HG02623 (cell line): ENCODE results near the gene MICU1.
"Not testable (repeated sequence)": the region's sequence is repeated elsewhere in the genome, so short reads cannot be mapped to it uniquely, and the experiment has no call there.

ENCODE experiments used
- ATAC-seq: cut with Tn5 transposase; IDR thresholded peaks from one replicate; pipeline ENCODE4 v1.9.1; 2021; ENCODE audit warnings: moderate library complexity; ENCODE audit not compliant: unreplicated experiment

Gene MICU1

GRCh38 chr10:72508033-72508432, 117.8 kb downstream of the MICU1 start:
- no peak for ATAC-seq

- no peak for ATAC-seq
These were observed 119.4 kb downstream of the MICU1 start for GRCh38 chr10:72506474-72506873.

GRCh38 chr10:72505435-72505834, 120.4 kb downstream of the MICU1 start:
- ATAC-seq, result no peak

- no peak for ATAC-seq
These were observed 122.0 kb downstream of the MICU1 start for GRCh38 chr10:72503694-72504438.

- no peak for ATAC-seq
These were observed 122.6 kb downstream of the MICU1 start for GRCh38 chr10:72503241-72503640.

- no peak for ATAC-seq
These were observed 123.3 kb downstream of the MICU1 start for GRCh38 chr10:72502581-72502980.

- no peak for ATAC-seq
These were observed 126.2 kb downstream of the MICU1 start for GRCh38 chr10:72499701-72500100.

- ATAC-seq, result no peak
These were observed 134.9 kb downstream of the MICU1 start for GRCh38 chr10:72490951-72491350.

- ATAC-seq, result no peak
These were observed 138.4 kb downstream of the MICU1 start for GRCh38 chr10:72487521-72487920.

GRCh38 chr10:72487116-72487515, 138.8 kb downstream of the MICU1 start:
- ATAC-seq, result no peak

- ATAC-seq, result no peak
These were observed 140.2 kb downstream of the MICU1 start for GRCh38 chr10:72485701-72486100.

GRCh38 chr10:72484521-72484920, 141.4 kb downstream of the MICU1 start:
- no peak for ATAC-seq

GRCh38 chr10:72483471-72483870, 142.4 kb downstream of the MICU1 start:
- no peak for ATAC-seq

GRCh38 chr10:72480861-72481260, 145.0 kb downstream of the MICU1 start:
- no peak for ATAC-seq

GRCh38 chr10:72477463-72477862, 148.4 kb downstream of the MICU1 start:
- ATAC-seq, result no peak

GRCh38 chr10:72472306-72472705, 153.6 kb downstream of the MICU1 start:
- no peak for ATAC-seq

GRCh38 chr10:72470666-72471065, 155.2 kb downstream of the MICU1 start:
- no peak for ATAC-seq

GRCh38 chr10:72467064-72467463, 158.8 kb downstream of the MICU1 start:
- not testable (repeated sequence) for ATAC-seq

- no peak for ATAC-seq
These were observed 159.9 kb downstream of the MICU1 start for GRCh38 chr10:72466018-72466417.

GRCh38 chr10:72464438-72464837, 161.4 kb downstream of the MICU1 start:
- no peak for ATAC-seq

GRCh38 chr10:72462261-72462660, 163.6 kb downstream of the MICU1 start:
- no peak for ATAC-seq

- ATAC-seq, result no peak
These were observed 164.8 kb downstream of the MICU1 start for GRCh38 chr10:72461085-72461484.

GRCh38 chr10:72460284-72460876, 165.5 kb downstream of the MICU1 start:
- no peak for ATAC-seq
